CD4-positive, alpha-beta T cell treated with Interleukin-4 for 4 hours (primary cell): Measurements from ENCODE around the gene DENND10.
A peak's percentile ranks its signal among the peaks of the same experiment; 100 is the strongest.
"Not testable (repeated sequence)": the region's sequence is repeated elsewhere in the genome, so short reads cannot be mapped to it uniquely, and the experiment has no call there.

ENCODE experiments used
- DNase-seq: peaks from one replicate; pipeline ENCODE4 v3.0.0-alpha.2; 2020

Gene DENND10

GRCh38 chr10:119100434-119101238, 3.3 kb upstream of the DENND10 start:
- no peak for DNase-seq

- no peak for DNase-seq
These were observed 2.4 kb upstream of the DENND10 start for GRCh38 chr10:119101366-119102098.

DNA sequence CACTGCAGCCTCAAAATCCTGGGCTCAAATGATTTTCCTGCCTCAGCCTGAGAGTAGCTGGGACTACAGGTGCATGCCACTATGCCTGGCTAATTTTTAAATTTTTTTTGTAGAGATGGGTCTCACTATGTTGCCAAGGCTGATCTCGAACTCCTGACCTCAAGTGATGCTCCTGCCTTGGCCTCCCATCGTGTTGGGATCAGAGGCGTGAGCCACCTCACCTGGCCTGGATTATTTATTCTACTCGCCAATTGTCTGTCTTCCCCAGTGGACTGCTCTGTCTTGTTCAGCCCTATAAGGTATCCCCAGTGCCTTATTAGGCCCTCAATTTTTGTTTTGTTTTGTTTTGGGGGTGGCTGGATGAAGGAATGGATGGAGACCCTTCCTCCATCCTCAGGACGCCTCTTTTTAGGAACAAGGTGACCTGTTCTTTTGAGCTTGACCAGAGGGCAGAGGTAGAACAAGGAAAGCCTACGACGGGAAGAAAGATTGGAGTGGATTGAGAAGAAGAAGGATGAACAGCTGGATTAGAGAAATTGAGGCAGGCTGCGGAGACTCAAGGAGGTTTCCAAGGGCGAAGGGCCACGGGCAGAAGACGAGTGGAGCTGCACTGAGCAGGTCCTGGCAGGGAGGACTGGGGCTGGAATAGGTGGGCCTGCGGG, 541 bp upstream of the DENND10 start:
- no peak for DNase-seq

- no peak for DNase-seq
These were observed 722 bp downstream of the DENND10 start for GRCh38 chr10:119104654-119105015.

- no peak for DNase-seq
These were observed 1.2 kb downstream of the DENND10 start for GRCh38 chr10:119105155-119105554.

DNA sequence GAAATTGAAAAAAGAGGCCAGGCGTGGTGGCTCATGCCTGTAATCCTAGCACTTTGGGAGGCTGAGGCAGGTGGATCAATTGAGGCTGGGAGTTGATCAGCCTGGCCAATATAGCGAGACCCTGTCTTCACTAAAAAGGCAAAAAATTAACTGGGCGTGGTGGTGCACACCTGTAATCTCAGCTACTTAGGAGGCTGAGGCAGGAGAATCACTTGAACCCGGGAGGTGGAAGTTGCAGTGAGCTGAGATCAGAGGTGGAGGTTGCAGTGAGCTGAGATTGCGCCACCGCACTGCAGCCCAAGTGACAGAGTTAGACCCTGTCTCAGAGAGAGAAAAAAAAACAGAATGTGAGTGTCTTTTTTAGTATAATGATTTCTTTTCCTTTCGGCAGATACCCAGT, 2.0 kb downstream of the DENND10 start:
- DNase-seq: not testable (repeated sequence)

GRCh38 chr10:119107106-119107505, 3.2 kb downstream of the DENND10 start:
- DNase-seq: not testable (repeated sequence)

DNA sequence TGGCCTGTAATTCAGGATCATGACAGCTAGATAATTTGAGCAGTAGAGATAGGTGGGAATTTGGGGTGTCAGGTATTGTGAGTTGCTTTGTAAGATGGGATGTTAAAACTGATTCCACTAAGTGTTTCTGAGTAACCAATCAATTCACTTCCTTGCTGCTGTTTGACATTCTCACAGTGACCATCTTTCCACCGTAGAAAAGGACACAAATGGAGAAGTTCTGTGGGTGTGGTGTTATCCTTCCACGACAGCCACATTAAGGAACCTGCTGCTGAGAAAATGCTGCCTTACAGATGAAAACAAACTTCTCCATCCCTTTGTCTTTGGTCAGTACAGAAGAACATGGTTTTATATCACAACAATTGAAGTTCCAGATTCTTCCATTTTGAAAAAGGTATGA, 3.9 kb downstream of the DENND10 start:
- not testable (repeated sequence) for DNase-seq

DNA sequence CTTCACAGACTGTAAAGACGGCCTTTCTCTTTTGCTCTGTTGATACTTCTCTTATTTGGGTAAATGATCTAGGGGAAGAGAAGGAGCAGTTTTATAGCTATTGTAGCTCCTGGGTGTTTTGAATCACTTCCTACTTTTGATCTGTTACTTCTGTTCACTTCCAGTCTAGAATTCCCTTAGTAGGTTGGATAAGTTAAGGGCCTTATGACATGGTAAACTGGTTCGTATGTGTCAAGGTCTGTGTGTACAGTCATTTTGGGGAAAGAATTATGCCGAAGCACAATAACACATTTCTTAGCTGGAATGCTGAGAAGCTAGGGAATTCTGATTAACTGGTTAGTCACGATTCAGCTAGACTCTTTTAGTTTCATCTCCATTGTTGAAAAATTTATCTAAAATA, 8.1 kb downstream of the DENND10 start:
- DNase-seq: no peak

- no peak for DNase-seq
These were observed 10.1 kb downstream of the DENND10 start for GRCh38 chr10:119113751-119114732.

DNA sequence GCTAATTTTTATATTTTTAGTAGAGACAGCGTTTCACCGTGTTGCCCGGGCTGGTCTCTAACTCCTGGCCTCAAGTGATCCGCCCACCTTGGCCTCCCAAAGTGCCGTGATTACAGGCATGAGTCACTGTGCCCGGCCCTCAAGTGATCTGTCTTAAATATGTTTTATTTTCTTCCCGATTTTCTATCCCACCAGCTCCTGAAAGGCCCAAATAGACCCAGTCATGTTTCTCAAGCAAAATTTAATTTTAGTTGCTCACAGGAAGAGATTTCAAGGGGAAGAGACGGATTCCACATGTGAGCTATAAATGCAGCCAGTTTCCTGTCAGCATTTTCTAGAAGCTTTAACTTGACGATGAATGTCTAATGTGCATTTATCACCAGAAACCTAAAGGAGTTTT, 12.0 kb downstream of the DENND10 start:
- no peak for DNase-seq

DNA sequence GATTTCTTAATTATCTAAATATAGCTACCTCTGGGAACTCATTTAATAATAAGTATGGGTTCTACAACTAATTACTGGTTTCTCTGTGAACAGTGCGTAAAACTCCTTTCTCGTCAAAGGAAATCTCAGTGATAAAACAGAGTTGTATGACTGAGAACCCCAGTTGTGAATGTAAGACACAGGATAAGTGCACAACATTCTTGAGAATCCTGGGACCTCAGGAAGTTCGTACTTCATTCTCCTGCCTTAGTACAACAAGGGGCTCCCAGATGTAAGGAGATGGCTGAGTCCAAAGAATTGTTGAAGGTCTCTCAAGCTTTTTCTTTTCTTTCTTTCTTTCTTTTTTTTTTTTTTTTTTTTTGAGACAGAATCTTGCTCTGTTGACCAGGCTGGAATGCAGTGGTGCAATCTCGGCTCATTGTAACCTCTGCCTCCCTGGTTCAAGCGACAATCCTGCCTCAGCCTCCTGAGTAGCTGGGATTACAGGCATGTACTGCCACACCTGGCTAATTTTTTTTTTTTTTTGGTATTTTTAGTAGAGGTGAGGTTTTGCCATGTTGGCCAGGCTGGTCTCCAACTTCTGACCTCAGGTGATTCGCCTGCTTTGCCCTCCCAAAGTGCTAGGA, 12.5 kb downstream of the DENND10 start:
- DNase-seq: no peak

GRCh38 chr10:119118231-119118630, 14.3 kb downstream of the DENND10 start:
- DNase-seq: no peak

GRCh38 chr10:119119400-119119799, 15.5 kb downstream of the DENND10 start:
- DNase-seq: no peak

DNA sequence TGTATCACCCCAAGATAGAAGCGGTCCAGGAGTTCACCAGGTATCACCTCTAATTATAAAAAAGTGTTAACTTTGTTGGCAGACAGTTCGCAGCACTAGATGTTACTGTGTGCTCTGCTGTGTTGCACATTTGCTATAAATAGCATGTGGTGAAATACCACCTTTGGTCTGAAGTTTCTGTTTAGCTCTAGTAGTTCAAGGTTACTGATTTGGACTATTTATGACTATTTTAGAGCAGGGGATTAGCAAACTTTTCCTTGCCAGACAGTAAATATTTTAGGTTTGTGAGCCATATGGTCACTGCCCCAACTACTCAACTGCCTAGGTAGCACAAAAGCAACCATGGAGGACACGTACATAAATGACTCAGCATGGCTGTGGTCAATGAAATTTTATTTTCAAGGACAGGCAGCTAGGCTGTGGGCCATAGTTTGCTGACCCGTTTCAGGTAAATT, 16.5 kb downstream of the DENND10 start:
- DNase-seq: peak; percentile 51

- DNase-seq: no peak
These were observed 17.0 kb downstream of the DENND10 start for GRCh38 chr10:119120875-119121274.

DNA sequence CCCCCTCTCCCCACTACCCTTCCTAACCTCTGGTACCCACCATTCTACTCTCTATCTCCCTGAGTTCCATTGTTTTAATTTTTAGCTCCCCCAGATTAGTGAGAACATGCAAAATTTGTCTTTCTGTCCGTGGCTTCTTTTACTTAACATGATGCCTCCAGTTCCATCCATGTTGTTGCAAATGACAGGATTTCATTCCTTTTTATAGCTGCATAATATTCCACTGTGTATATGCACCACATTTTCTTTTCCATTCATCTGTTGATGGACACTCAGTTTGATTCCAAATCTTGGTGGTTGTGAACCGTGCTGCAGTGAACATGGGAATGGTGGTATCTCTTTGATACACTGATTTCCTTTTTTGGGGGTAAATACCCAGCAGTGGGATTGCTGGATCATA, 22.0 kb downstream of the DENND10 start:
- DNase-seq: no peak

GRCh38 chr10:119129721-119130120, 25.8 kb downstream of the DENND10 start:
- no peak for DNase-seq

DNA sequence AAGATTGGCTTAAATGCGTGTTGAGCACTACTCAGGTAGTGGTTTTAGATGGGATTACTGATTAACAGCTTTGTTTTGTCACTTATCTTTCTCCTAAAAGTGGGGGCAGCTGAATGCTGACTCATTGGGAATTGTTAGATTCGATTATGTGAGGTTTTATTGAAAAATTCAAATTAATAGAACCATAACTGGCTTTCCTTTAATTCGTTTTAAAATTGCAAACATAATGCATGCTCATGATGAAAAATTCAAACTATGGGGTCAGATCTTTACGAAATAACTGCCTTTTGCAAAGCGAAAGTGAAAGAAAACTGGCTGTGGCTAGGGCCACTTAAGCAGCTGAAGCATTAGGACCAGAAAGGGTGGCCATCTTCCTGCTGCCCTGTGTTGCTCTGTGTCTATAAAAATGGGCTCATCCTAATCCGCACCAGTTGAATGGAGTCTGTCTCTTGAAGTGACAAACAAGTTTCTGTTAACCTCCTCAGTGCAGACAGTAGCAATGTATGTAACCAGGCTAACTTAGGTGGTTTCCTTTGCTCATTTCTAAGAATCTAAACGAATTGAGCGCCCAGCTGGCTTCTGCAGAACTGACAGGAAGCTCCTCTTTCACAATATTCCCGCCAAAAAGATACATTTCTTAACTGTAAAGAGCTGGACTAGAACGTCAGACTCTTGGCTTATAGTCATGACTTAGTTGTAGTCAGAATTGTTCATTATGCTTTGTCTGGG, 27.8 kb downstream of the DENND10 start:
- peak; percentile 86 for DNase-seq

GRCh38 chr10:119132521-119133345, 28.8 kb downstream of the DENND10 start:
- DNase-seq: no peak
